K562 (cell line): Measurements from ENCODE around the gene RASEF. TPM values are rescaled to one million over a fixed set of nuclear protein-coding genes. Genes with fewer than 3 reads are reported as not detected.

Experiments used
- ATAC-seq: fragments of 200-7000 bp; cut with Tn5 transposase; 3 replicates; pipeline ENCODE4 v1.9.1; 2020; ENCODE audit warnings: moderate library complexity
- BruUV-seq: library from RNA; stranded (reverse); fragments of 400-500 nt; replicated peaks from 2 replicates; lab custom pipeline; 2021; lab: Mats Ljungman, UMichigan
- CTCF ChIA-PET: fragments of 300-600 bp; formaldehyde crosslinking; extraction: SDS; loops from one replicate; lab custom pipeline; 2021; ENCODE audit warnings: low intra/inter-chr PET ratio; lab: Yijun Ruan, JAX
- POLR2A ChIA-PET: fragments of 300-600, 350-650 bp; sonication (Branson Sonifier 250); formaldehyde crosslinking; extraction: SDS; loops from one replicate; lab custom pipeline; 2021; ENCODE audit warnings: antibody characterized with exemption, inconsistent platforms; lab: Yijun Ruan, JAX
- DNase-seq, 4 experiments: peaks; one replicate each; pipeline versions ENCODE4 v3.0.0 to v3.0.0-alpha.2; 2011 to 2018; ENCODE audit warnings: low spot score in 3 of 4, mixed read lengths in 3 of 4; ENCODE audit errors: extremely low read depth in 1 of 4
- FAIRE-seq: peaks from 2 replicates; lab custom pipeline; 2011; peaks lifted over from hg19 to GRCh38; lab: Jason Lieb, UNC
- H2AFZ ChIP-seq: 2 replicates; pipeline ENCODE4 v1.6.0; 2011; ENCODE audit warnings: low read depth, low read length, control low read depth, inconsistent platforms
- H3K27ac ChIP-seq: fragments of 200-600 bp; 3 replicates; pipeline ENCODE4 v1.8.0; 2011; ENCODE audit warnings: low read depth, mild to moderate bottlenecking, control low read depth, inconsistent platforms, low read length, moderate library complexity, mixed read lengths; ENCODE audit errors: extremely low read depth
- H3K27me3 ChIP-seq, 2 experiments: fragments of 300-600 bp in 1 of 2; 2 replicates in 1 of 2; 3 replicates in 1 of 2; pipeline versions ENCODE4 v1.6.0 to v1.8.0; 2011; ENCODE audit warnings: inconsistent platforms in 2 of 2, low read length in 2 of 2, mild to moderate bottlenecking in 1 of 2, mixed read lengths in 1 of 2, moderate library complexity in 1 of 2; ENCODE audit not compliant: control insufficient read depth in 2 of 2, insufficient read depth in 2 of 2
- H3K36me3 ChIP-seq: fragments of 300-600 bp; 3 replicates; pipeline ENCODE4 v1.8.0; 2011; ENCODE audit warnings: mild to moderate bottlenecking, low read length, inconsistent platforms; ENCODE audit not compliant: control insufficient read depth, insufficient read depth
- H3K4me1 ChIP-seq, 2 experiments: fragments of 200-600 bp in 1 of 2; replicated peaks in 1 of 2; 2 replicates in 1 of 2; 3 replicates in 1 of 2; pipeline versions ENCODE4 v1.5.1 to v1.8.0; 2011; ENCODE audit warnings: inconsistent platforms in 2 of 2, low read length in 2 of 2, mild to moderate bottlenecking in 1 of 2, mixed read lengths in 1 of 2, moderate library complexity in 1 of 2; ENCODE audit not compliant: control insufficient read depth in 2 of 2, insufficient read depth in 2 of 2
- H3K4me2 ChIP-seq: 2 replicates; pipeline ENCODE4 v1.6.1; 2011; ENCODE audit warnings: low read length, control low read depth, inconsistent platforms, mixed read lengths; ENCODE audit not compliant: insufficient read depth
- H3K4me3 ChIP-seq: fragments of 200-600 bp; sonication (generic), shearing (Covaris generic); 2 replicates; pipeline ENCODE4 v1.5.1; 2016; ENCODE audit warnings: control low read depth, inconsistent platforms
- H3K79me2 ChIP-seq: fragments of 200-600 bp; 3 replicates; pipeline ENCODE4 v1.8.0; 2011; ENCODE audit warnings: low read length, inconsistent platforms; ENCODE audit not compliant: control insufficient read depth, insufficient read depth
- H3K9ac ChIP-seq, 2 experiments: 2 replicates each; pipeline versions ENCODE4 v1.6.0 to v1.6.1; 2011; ENCODE audit warnings: low read depth in 2 of 2, low read length in 2 of 2, control low read depth in 1 of 2, inconsistent platforms in 1 of 2, mild to moderate bottlenecking in 1 of 2, mixed read lengths in 1 of 2; ENCODE audit not compliant: insufficient read depth in 1 of 2
- H3K9me1 ChIP-seq: one replicate; pipeline ENCODE4 v1.6.0; 2011; ENCODE audit warnings: inconsistent platforms, mild to moderate bottlenecking, low read length, moderate library complexity; ENCODE audit not compliant: control insufficient read depth, insufficient read depth
- H3K9me3 ChIP-seq: replicated peaks from 2 replicates; pipeline ENCODE4 v1.5.1; 2011; ENCODE audit warnings: low read depth, low read length, inconsistent platforms; ENCODE audit not compliant: control insufficient read depth, insufficient read depth
- H4K20me1 ChIP-seq: replicated peaks from 2 replicates; pipeline ENCODE4 v1.6.1; 2011; ENCODE audit warnings: low read length, inconsistent platforms, mixed read lengths; ENCODE audit not compliant: control insufficient read depth, insufficient read depth
- ADNP ChIP-seq: fragments of 200-800 bp; sonication (Bioruptor generic); IDR thresholded peaks from 2 replicates; pipeline ENCODE4 v1.6.1; 2016; ENCODE audit warnings: missing genetic modification characterization, missing compliant biosample characterization
- CREBBP ChIP-seq: IDR thresholded peaks from one replicate; pipeline ENCODE4 v1.6.1; 2012; ENCODE audit warnings: low read depth, mild to moderate bottlenecking, control low read depth, inconsistent platforms, low read length
- EHMT2 ChIP-seq: fragments of 450-650 bp; IDR thresholded peaks from 2 replicates; pipeline ENCODE4 v1.6.1; 2018; ENCODE audit warnings: antibody characterized with exemption
- GATA2 ChIP-seq: sonication (generic); formaldehyde crosslinking; IDR thresholded peaks from 2 replicates; pipeline ENCODE4 v1.4.0; 2020; ENCODE audit warnings: mild to moderate bottlenecking, missing genetic modification reagents
- KLF16 ChIP-seq: IDR thresholded peaks from 2 replicates; pipeline ENCODE4 v1.6.1; 2016; ENCODE audit warnings: antibody characterized with exemption
- MTA2 ChIP-seq: fragments of 450-650 bp; IDR thresholded peaks from 2 replicates; pipeline ENCODE4 v1.6.1; 2016; ENCODE audit warnings: low read depth
- ZC3H11A ChIP-seq: IDR thresholded peaks from 2 replicates; pipeline ENCODE4 v1.6.1; 2012; ENCODE audit warnings: low read depth, low read length, improper control_type of control experiment
- ZNF324 ChIP-seq: fragments of 250-450 bp; sonication (Bioruptor Pico); IDR thresholded peaks from 2 replicates; pipeline ENCODE4 v1.4.0; 2020; ENCODE audit warnings: mild to moderate bottlenecking
- WGBS: fragments of 100-300 bp; shearing (Covaris generic); methylation state at CpG from one replicate; pipeline ENCODE4 v1.1.6; 2016; ENCODE audit warnings: low coverage, mixed read lengths; ENCODE audit not compliant: insufficient coverage; ENCODE audit errors: missing lambda C conversion rate; 5-methylcytosine and 5-hydroxymethylcytosine counted together
- in situ Hi-C: fragments of 300-500 bp; cut with MboI; formaldehyde crosslinking; loops from 4 replicates; pipeline ENCODE4 v1.15.0; 2018; ENCODE audit warnings: inconsistent platforms, mixed read lengths
- intact Hi-C: fragments of 100-400 bp; cut with micrococcal nuclease; formaldehyde crosslinking; loops from 2 replicates; pipeline ENCODE4 v1.14.2; 2022
- polyA plus RNA-seq, 8 experiments: library from polyadenylated mRNA; depleted of rRNA in 4 of 8; stranded (reverse) in 5 of 8; unstranded in 3 of 8; fragments of >200 nt; fragmentation: Nextera tagmentation in 2 of 8; fragmentation: Illumina TruSeq in 1 of 8; extraction: Ambion mirVana in 2 of 8; extraction: Trizol in 1 of 8; gene quantifications; 2 replicates each; pipeline versions ENCODE4 v1.2.1 to v1.2.3, GENCODE V29; 2011 to 2014; ENCODE audit warnings: inconsistent platforms in 1 of 8, missing spikeins in 1 of 8
- total RNA-seq, 7 experiments: library from RNA; depleted of rRNA in 6 of 7; stranded (reverse); fragments of >200 nt in 6 of 7; fragmentation: Illumina TruSeq in 2 of 7; extraction: Trizol in 2 of 7; gene quantifications; 2 replicates each; pipeline versions ENCODE4 v1.2.1 to v1.2.3, GENCODE V29; 2011 to 2021; ENCODE audit warnings: low replicate concordance in 1 of 7
- TF ChIP-seq, protein P1 (sequence below): fragments of 450-650 bp; formaldehyde crosslinking; IDR thresholded peaks from 2 replicates; pipeline ENCODE4 v1.4.0; 2020; ENCODE audit warnings: mild to moderate bottlenecking, moderate library complexity
- TF ChIP-seq, protein P2 (sequence below): fragments of 250-450 bp; sonication (Bioruptor Pico); IDR thresholded peaks from 2 replicates; pipeline ENCODE4 v1.9.0; 2021; ENCODE audit warnings: mild to moderate bottlenecking, inconsistent platforms
- TF ChIP-seq, protein P3 (sequence below): fragments of 250-450 bp; sonication (Bioruptor Pico); IDR thresholded peaks from 2 replicates; pipeline ENCODE4 v1.8.0; 2022; ENCODE audit warnings: inconsistent platforms
- TF ChIP-seq, protein P4 (sequence below): fragments of 200-800 bp; sonication (Bioruptor generic); IDR thresholded peaks from 2 replicates; pipeline ENCODE4 v1.6.1; 2016; ENCODE audit warnings: missing genetic modification characterization, missing compliant biosample characterization

RASEF gene
- total and polyA plus RNA-seq, 9 of the 15 experiments (the other 6 are each of a cell fraction or from before 2014, with no cell fraction given) = 0.01 to 0.18 (median 0.11) TPM; not detected in 4

GRCh38 chr9:83002329-83002728 is 60.6 kb downstream of the RASEF start (continued):
- TF ChIP-seq, protein P1, sequence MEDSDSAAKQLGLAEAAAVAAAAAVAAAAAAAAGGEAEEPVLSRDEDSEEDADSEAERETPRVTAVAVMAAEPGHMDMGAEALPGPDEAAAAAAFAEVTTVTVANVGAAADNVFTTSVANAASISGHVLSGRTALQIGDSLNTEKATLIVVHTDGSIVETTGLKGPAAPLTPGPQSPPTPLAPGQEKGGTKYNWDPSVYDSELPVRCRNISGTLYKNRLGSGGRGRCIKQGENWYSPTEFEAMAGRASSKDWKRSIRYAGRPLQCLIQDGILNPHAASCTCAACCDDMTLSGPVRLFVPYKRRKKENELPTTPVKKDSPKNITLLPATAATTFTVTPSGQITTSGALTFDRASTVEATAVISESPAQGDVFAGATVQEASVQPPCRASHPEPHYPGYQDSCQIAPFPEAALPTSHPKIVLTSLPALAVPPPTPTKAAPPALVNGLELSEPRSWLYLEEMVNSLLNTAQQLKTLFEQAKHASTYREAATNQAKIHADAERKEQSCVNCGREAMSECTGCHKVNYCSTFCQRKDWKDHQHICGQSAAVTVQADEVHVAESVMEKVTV (CRISPR knock-in tag) = no peak
- TF ChIP-seq MTA2 = no peak
- TF ChIP-seq, protein P2, sequence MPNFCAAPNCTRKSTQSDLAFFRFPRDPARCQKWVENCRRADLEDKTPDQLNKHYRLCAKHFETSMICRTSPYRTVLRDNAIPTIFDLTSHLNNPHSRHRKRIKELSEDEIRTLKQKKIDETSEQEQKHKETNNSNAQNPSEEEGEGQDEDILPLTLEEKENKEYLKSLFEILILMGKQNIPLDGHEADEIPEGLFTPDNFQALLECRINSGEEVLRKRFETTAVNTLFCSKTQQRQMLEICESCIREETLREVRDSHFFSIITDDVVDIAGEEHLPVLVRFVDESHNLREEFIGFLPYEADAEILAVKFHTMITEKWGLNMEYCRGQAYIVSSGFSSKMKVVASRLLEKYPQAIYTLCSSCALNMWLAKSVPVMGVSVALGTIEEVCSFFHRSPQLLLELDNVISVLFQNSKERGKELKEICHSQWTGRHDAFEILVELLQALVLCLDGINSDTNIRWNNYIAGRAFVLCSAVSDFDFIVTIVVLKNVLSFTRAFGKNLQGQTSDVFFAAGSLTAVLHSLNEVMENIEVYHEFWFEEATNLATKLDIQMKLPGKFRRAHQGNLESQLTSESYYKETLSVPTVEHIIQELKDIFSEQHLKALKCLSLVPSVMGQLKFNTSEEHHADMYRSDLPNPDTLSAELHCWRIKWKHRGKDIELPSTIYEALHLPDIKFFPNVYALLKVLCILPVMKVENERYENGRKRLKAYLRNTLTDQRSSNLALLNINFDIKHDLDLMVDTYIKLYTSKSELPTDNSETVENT (CRISPR knock-in tag) = no peak

DNA sequence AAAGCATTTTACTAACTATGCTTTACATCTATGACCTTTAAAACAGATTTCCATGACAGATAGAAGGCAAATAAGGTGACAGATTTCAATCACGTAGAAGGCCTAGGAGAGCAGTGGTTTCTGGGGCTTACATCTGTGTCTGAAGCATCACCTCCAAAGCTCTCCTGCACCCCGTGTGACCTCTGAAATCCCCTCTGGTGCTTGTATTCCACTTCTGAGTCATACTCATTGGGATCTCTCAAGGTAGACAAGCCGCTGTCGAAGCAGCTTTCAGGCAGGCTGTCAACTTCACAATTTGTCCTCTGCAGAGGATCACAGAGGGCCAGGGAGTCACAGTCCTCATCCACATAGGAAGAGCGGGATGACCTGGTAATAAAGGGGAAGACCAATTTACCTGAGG is 62.2 kb downstream of the RASEF start:
- in situ Hi-C loops = no loop called here
- TF ChIP-seq ZC3H11A = no peak
- no peak for TF ChIP-seq CREBBP
- TF ChIP-seq, protein P3, sequence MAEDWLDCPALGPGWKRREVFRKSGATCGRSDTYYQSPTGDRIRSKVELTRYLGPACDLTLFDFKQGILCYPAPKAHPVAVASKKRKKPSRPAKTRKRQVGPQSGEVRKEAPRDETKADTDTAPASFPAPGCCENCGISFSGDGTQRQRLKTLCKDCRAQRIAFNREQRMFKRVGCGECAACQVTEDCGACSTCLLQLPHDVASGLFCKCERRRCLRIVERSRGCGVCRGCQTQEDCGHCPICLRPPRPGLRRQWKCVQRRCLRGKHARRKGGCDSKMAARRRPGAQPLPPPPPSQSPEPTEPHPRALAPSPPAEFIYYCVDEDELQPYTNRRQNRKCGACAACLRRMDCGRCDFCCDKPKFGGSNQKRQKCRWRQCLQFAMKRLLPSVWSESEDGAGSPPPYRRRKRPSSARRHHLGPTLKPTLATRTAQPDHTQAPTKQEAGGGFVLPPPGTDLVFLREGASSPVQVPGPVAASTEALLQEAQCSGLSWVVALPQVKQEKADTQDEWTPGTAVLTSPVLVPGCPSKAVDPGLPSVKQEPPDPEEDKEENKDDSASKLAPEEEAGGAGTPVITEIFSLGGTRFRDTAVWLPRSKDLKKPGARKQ (CRISPR knock-in tag) = no peak
- TF ChIP-seq KLF16 = no peak
- TF ChIP-seq ADNP (tag) = no peak
- no peak for TF ChIP-seq ZNF324 (CRISPR knock-in tag)
- no peak for TF ChIP-seq EHMT2
- TF ChIP-seq, protein P4, sequence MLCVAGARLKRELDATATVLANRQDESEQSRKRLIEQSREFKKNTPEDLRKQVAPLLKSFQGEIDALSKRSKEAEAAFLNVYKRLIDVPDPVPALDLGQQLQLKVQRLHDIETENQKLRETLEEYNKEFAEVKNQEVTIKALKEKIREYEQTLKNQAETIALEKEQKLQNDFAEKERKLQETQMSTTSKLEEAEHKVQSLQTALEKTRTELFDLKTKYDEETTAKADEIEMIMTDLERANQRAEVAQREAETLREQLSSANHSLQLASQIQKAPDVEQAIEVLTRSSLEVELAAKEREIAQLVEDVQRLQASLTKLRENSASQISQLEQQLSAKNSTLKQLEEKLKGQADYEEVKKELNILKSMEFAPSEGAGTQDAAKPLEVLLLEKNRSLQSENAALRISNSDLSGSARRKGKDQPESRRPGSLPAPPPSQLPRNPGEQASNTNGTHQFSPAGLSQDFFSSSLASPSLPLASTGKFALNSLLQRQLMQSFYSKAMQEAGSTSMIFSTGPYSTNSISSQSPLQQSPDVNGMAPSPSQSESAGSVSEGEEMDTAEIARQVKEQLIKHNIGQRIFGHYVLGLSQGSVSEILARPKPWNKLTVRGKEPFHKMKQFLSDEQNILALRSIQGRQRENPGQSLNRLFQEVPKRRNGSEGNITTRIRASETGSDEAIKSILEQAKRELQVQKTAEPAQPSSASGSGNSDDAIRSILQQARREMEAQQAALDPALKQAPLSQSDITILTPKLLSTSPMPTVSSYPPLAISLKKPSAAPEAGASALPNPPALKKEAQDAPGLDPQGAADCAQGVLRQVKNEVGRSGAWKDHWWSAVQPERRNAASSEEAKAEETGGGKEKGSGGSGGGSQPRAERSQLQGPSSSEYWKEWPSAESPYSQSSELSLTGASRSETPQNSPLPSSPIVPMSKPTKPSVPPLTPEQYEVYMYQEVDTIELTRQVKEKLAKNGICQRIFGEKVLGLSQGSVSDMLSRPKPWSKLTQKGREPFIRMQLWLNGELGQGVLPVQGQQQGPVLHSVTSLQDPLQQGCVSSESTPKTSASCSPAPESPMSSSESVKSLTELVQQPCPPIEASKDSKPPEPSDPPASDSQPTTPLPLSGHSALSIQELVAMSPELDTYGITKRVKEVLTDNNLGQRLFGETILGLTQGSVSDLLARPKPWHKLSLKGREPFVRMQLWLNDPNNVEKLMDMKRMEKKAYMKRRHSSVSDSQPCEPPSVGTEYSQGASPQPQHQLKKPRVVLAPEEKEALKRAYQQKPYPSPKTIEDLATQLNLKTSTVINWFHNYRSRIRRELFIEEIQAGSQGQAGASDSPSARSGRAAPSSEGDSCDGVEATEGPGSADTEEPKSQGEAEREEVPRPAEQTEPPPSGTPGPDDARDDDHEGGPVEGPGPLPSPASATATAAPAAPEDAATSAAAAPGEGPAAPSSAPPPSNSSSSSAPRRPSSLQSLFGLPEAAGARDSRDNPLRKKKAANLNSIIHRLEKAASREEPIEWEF (CRISPR knock-in tag) = no peak
- no peak for TF ChIP-seq GATA2

More for the DNA sequence above, 62.2 kb downstream of the RASEF start:
- ChIA-PET CTCF (no interaction called here), POLR2A (no interaction called here)
- ATAC-seq (no peak), FAIRE-seq (no peak), DNase-seq (no peak)
- intact Hi-C loops = no loop called here
- Histone ChIP-seq H3K4me3 (no peak overlapping the region), H3K4me1 (no peaks in the 10 kb centered on the region), H3K27me3 (no peaks in the 10 kb centered on the region), H3K27ac (no peak overlapping the region), H4K20me1 (no peaks in the 10 kb centered on the region), H3K36me3 (no peaks in the 10 kb centered on the region), H3K79me2 (no peaks in the 10 kb centered on the region), H2AFZ (no peak overlapping the region), H3K9me1 (no peaks in the 10 kb centered on the region), H3K9me3 (no peaks in the 10 kb centered on the region), H3K4me2 (no peak overlapping the region), H3K9ac (no peak overlapping the region)
- WGBS = 0% methylated on average over 4 of the region's 5 CpGs
- no TSS peak for BruUV-seq
